Activated CD4-positive, alpha-beta T cell treated with anti-CD3 and anti-CD28 coated beads, Interleukin-2, amount 10 ng/mL, durations not matched to agents 7 days and 5 days (primary cell): ENCODE data around the gene TIMM29. TPM values are rescaled to one million over a fixed set of nuclear protein-coding genes. Genes with fewer than 3 reads are reported as not detected.

Experiments used
- CTCF ChIA-PET: fragments of 350-600 bp; sonication (Branson Sonifier 250); formaldehyde crosslinking; loops from one replicate; lab custom pipeline; 2021; ENCODE audit warnings: antibody characterized with exemption; lab: Charles Lee
- POLR2A ChIA-PET: fragments of 350-600 bp; sonication (Branson Sonifier 250); formaldehyde crosslinking; loops from one replicate; lab custom pipeline; 2021; ENCODE audit warnings: antibody characterized with exemption; lab: Charles Lee
- DNase-seq: peaks from one replicate; pipeline ENCODE4 v3.0.0-alpha.2; 2020
- H3K27ac Mint-ChIP-seq: one replicate; pipeline ENCODE4 v1.8.0; 2021; ENCODE audit warnings: mild to moderate bottlenecking, moderate library complexity, mixed read lengths
- H3K27me3 Mint-ChIP-seq: one replicate; pipeline ENCODE4 v1.8.0; 2021; ENCODE audit warnings: mixed read lengths
- H3K36me3 Mint-ChIP-seq: one replicate; pipeline ENCODE4 v1.8.0; 2021; ENCODE audit warnings: low read depth, mixed read lengths
- H3K4me1 Mint-ChIP-seq: one replicate; pipeline ENCODE4 v1.8.0; 2021; ENCODE audit warnings: mixed read lengths
- H3K4me3 Mint-ChIP-seq: one replicate; pipeline ENCODE4 v1.8.0; 2021; ENCODE audit warnings: mild to moderate bottlenecking, moderate library complexity, mixed read lengths
- H3K9me3 Mint-ChIP-seq: one replicate; pipeline ENCODE4 v1.8.0; 2021; ENCODE audit warnings: mixed read lengths
- total RNA-seq, 2 experiments: library from RNA; stranded (reverse); gene quantifications; one replicate each; pipeline ENCODE4 v1.2.3, GENCODE V29; 2021

Gene TIMM29
- total RNA-seq, 2 experiments from 2014 or later, result 17.5 to 22.3 TPM

DNA sequence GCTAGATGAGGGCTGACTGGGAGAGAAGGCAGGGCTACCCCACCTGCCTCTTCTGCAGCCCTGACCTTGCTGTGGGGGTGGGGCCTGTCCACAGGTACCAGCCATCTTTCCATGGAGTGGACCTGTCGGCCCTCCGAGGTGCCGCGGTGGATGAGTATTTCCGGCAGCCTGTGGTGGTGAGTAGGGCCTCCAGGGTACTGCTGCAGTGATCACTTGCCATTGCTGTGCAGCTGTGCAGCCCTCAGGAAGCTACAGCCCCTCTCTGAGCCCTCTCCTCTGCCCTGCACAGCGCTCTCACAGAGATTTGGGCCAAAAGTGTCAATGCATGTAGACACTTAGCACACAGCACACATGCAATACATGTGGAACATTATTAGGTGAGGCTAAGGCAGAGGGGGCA is 12.0 kb upstream of the TIMM29 start:
- Mint-ChIP-seq H3K4me3 (no peak overlapping the region), H3K9me3 (no peaks in the 10 kb centered on the region), H3K4me1 (no peaks in the 10 kb centered on the region), H3K36me3 (peaks cover 7% of the 10 kb centered on the region), H3K27me3 (no peaks in the 10 kb centered on the region), H3K27ac (no peak overlapping the region)
- CTCF ChIA-PET, result interaction anchor here (0.7 kb wide), 1 partner anchor 25 kb away, joined by 3 read pairs; no protein-coding TSS in a partner anchor
- DNase-seq, result no peak
- POLR2A ChIA-PET, result no interaction called here

DNA sequence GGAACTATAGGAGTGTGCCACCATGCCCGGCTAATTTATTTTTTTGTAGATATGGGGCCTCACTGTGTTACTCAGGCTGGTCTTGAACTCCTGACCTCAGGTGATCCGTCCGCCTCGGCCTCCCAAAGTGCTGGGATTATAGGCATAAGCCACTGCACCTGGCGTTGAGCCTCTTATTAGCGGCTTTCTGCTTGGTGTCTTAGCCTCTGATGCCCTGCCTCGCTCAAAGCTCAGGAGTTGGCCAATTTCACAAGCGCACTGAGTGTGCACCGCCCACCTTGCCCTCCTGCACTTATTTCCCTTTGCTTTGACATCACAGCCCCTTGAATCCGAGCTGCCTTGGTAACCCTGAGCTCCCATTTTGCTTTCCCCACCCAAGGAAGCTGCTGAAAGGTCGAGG is 10.3 kb upstream of the TIMM29 start:
- H3K4me3 Mint-ChIP-seq, result no peak overlapping the region
- H3K27ac Mint-ChIP-seq, result no peak overlapping the region

DNA sequence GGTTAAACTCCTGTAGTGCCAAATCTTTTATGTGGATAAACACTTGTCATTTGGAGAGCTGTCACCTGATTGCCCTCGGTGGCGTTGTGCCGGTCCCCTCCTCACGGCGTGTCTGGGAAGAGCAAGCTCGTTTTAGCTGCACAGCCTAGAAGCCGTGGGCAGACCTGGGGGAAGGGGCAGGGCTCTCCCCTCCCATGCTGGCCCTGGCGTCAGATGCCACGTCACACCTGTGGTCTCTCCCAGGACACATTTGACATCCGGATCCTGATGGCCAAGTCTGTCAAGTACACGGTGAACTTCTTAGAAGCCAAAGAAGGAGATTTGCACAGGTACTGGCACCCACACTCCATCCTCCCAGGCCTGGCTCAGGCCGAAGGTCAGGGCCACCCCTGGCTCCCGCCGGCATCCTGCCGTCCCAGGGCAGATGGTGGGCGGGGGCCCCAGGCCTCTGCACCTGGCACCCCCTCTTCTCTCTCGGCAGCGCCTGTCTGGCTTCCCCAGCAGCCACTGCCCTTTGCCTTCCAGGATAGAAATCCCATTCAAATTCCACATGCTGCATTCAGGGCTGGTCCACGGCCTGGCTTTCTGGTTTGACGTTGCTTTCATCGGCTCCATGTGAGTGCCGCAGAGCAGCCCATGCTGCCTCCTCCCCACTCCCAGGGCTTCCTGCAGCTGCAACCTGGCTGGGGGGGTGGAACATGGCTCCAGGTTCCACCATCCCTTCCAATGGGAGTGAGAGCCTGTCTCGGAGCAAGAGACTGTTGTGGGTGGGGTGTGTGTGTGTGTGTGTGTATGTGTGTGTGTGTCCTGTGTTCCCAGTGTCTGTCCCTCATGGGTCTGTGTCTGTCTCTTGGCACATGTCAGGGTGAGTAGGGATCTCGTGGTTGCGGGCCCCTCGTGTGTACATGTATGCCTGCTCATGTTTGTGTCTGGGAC is 9.0 kb upstream of the TIMM29 start:
- H3K27ac Mint-ChIP-seq, result no peak overlapping the region
- H3K9me3 Mint-ChIP-seq, result no peaks in the 10 kb centered on the region
- no peak overlapping the region for H3K4me3 Mint-ChIP-seq
- ChIA-PET CTCF (interaction anchor here (0.6 to 1.1 kb wide), 2 partner anchors 8 to 39 kb away, joined by 3 read pairs; no protein-coding TSS in a partner anchor), POLR2A (no interaction called here)
- no peak for DNase-seq
- H3K27me3 Mint-ChIP-seq, result no peaks in the 10 kb centered on the region
- H3K36me3 Mint-ChIP-seq, result peaks cover 4% of the 10 kb centered on the region
- H3K4me1 Mint-ChIP-seq, result no peaks in the 10 kb centered on the region

More for the DNA sequence above, 10.3 kb upstream of the TIMM29 start:
- no peaks in the 10 kb centered on the region for H3K4me1 Mint-ChIP-seq
- H3K36me3 Mint-ChIP-seq, result no peaks in the 10 kb centered on the region
- DNase-seq, result no peak
- POLR2A ChIA-PET, result no interaction called here
- CTCF ChIA-PET, result interaction anchor here (1.0 to 1.6 kb wide), 4 partner anchors 9 to 25 kb away, joined by 3 to 5 read pairs (median 4); no protein-coding TSS in a partner anchor
- no peaks in the 10 kb centered on the region for H3K9me3 Mint-ChIP-seq
- no peaks in the 10 kb centered on the region for H3K27me3 Mint-ChIP-seq

DNA sequence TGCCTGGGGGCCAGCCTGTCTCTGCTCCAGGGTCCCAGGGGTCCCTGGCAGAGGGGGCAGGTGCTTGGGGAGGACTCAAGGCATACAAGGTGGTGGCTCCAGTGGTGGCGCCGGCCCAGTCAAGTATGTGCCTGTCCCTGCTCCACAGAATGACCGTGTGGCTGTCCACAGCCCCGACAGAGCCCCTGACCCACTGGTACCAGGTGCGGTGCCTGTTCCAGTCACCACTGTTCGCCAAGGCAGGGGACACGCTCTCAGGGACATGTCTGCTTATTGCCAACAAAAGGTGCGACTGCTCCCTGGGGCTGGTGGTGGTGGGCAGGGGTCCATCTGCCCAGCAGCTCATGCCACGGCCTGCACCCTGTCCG is 8.3 kb upstream of the TIMM29 start:
- Mint-ChIP-seq H3K4me1 (no peaks in the 10 kb centered on the region), H3K36me3 (peaks cover 6% of the 10 kb centered on the region), H3K27me3 (no peaks in the 10 kb centered on the region), H3K27ac (no peak overlapping the region), H3K4me3 (no peak overlapping the region), H3K9me3 (no peaks in the 10 kb centered on the region)
- POLR2A ChIA-PET, result no interaction called here
- CTCF ChIA-PET, result interaction anchor here (0.6 kb wide), 1 partner anchor 39 kb away, joined by 3 read pairs; no protein-coding TSS in a partner anchor
- DNase-seq, result no peak

DNA sequence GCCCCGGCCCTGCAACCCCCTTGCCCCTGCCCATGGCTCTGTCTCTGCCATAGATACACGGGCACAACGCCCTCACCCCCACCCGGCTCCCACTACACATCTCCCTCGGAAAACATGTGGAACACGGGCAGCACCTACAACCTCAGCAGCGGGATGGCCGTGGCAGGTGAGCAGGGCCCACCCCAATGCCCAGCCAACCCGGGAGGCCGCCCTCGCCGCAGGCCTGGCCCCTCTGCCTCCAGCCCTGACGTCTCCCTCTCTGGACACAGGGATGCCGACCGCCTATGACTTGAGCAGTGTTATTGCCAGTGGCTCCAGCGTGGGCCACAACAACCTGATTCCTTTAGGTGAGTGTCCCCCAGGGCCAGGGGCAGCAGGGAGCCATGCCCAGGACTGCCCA is 7.8 kb upstream of the TIMM29 start:
- Mint-ChIP-seq H3K4me3 (no peak overlapping the region), H3K27me3 (no peaks in the 10 kb centered on the region), H3K36me3 (peaks cover 7% of the 10 kb centered on the region), H3K9me3 (no peaks in the 10 kb centered on the region), H3K4me1 (no peaks in the 10 kb centered on the region), H3K27ac (no peak overlapping the region)
- POLR2A ChIA-PET, result no interaction called here
- CTCF ChIA-PET, result no interaction called here
- DNase-seq, result no peak

DNA sequence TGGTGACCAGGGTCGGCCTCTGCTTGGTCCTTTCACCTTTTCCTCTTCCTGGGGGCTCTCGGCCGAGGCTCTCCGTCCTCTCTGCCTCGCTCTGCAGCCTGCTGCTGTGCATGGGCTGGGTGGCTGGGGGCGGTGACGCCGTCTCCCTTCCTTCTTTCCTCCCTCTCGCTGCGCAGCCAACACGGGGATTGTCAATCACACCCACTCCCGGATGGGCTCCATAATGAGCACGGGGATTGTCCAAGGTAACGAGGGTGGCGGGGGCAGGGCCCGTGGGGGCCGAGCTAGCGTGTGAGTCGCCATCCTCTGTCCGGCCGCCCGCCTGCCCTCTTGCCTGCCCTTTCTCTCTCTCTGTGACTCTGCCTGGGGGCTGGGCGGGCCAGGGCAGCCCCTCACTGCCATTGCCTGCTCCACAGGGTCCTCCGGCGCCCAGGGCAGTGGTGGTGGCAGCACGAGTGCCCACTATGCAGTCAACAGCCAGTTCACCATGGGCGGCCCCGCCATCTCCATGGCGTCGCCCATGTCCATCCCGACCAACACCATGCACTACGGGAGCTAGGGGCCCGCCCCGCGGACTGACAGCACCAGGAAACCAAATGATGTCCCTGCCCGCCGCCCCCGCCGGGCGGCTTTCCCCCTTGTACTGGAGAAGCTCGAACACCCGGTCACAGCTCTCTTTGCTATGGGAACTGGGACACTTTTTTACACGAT is 7.3 kb upstream of the TIMM29 start:
- CTCF ChIA-PET, result no interaction called here
- POLR2A ChIA-PET, result no interaction called here
- H3K9me3 Mint-ChIP-seq, result no peaks in the 10 kb centered on the region
- H3K4me3 Mint-ChIP-seq, result no peak overlapping the region
- DNase-seq, result no peak
- H3K4me1 Mint-ChIP-seq, result no peaks in the 10 kb centered on the region
- no peaks in the 10 kb centered on the region for H3K27me3 Mint-ChIP-seq
- no peak overlapping the region for H3K27ac Mint-ChIP-seq
- peaks cover 7% of the 10 kb centered on the region for H3K36me3 Mint-ChIP-seq

DNA sequence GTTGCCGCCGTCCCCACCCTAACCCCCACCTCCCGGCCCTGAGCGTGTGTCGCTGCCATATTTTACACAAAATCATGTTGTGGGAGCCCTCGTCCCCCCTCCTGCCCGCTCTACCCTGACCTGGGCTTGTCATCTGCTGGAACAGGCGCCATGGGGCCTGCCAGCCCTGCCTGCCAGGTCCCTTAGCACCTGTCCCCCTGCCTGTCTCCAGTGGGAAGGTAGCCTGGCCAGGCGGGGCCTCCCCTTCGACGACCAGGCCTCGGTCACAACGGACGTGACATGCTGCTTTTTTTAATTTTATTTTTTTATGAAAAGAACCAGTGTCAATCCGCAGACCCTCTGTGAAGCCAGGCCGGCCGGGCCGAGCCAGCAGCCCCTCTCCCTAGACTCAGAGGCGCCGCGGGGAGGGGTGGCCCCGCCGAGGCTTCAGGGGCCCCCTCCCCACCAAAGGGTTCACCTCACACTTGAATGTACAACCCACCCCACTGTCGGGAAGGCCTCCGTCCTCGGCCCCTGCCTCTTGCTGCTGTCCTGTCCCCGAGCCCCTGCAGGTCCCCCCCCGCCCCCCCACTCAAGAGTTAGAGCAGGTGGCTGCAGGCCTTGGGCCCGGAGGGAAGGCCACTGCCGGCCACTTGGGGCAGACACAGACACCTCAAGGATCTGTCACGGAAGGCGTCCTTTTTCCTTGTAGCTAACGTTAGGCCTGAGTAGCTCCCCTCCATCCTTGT is 6.5 kb upstream of the TIMM29 start:
- Mint-ChIP-seq H3K27me3 (no peaks in the 10 kb centered on the region), H3K4me1 (peaks cover under 1% of the 10 kb centered on the region), H3K4me3 (no peak overlapping the region), H3K27ac (no peak overlapping the region), H3K9me3 (no peaks in the 10 kb centered on the region), H3K36me3 (peaks cover 7% of the 10 kb centered on the region)
- ChIA-PET POLR2A (no interaction called here), CTCF (no interaction called here)
- no peak for DNase-seq

DNA sequence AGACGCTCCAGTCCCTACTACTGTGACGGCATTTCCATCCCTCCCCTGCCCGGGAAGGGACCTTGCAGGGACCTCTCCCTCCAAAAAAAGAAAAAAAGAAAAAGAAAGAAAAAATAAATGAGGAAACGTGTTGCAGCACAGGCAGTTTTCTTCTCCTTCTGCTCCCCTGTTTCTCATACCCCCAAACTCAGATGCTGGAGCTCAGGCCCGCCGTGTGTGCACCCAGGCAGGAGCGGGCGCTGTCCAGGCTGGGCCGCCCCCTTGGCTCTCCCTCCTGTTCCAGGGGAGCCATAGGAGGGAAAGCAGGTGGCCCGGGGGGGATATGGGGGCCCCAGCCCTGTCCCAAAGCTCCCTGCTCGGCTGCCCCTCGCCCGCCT is 6.0 kb upstream of the TIMM29 start:
- H3K36me3 Mint-ChIP-seq, result peaks cover 7% of the 10 kb centered on the region
- CTCF ChIA-PET, result no interaction called here
- peaks cover 6% of the 10 kb centered on the region for H3K4me1 Mint-ChIP-seq
- no peak for DNase-seq
- no peak overlapping the region for H3K27ac Mint-ChIP-seq
- no peaks in the 10 kb centered on the region for H3K9me3 Mint-ChIP-seq
- POLR2A ChIA-PET, result no interaction called here
- no peak overlapping the region for H3K4me3 Mint-ChIP-seq
- H3K27me3 Mint-ChIP-seq, result no peaks in the 10 kb centered on the region

DNA sequence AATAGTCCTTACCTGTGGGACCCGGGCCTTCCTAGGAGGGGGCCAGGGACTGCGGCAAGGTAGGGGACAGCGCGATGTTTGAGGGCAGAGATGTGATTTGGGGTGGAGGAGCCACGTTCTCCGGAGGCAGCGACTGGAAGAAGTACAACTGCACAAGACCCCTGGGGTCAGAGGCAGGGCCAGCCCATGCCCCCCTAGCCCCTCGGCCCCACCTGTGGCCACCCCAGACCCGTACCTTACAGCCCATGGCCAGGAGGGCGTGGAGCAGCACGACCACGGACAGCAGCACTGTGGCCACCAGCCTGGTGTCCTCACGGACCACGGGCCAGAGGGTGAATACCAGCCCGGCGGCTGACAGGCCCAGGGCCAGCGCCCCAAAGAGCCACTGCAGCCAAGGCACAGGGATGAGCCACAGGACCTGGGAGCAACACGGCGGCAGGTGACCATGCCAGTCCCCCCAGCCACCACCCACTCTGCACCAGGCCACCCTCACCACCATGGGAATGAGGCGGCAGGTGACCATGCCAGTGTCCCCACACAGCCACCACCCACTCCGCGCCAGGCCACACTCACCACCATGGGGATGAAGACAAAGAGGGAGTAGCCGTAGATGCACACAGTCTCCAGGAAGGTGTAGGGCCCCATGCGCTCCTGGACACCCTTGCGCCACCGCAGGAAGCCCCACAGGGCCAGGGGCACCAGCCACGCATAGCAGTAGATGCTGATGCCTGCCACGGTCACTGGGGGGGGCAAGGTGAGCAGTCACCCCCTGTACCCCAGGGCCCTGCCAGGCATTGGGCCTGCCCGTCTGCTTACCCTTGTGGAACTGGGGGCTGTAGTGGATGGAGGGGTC is 5.1 kb upstream of the TIMM29 start:
- Mint-ChIP-seq H3K27me3 (no peaks in the 10 kb centered on the region), H3K9me3 (no peaks in the 10 kb centered on the region), H3K4me1 (peaks cover 12% of the 10 kb centered on the region), H3K4me3 (no peak overlapping the region), H3K27ac (no peak overlapping the region), H3K36me3 (peaks cover 8% of the 10 kb centered on the region)
- DNase-seq, result no peak
- ChIA-PET CTCF (no interaction called here), POLR2A (no interaction called here)

DNA sequence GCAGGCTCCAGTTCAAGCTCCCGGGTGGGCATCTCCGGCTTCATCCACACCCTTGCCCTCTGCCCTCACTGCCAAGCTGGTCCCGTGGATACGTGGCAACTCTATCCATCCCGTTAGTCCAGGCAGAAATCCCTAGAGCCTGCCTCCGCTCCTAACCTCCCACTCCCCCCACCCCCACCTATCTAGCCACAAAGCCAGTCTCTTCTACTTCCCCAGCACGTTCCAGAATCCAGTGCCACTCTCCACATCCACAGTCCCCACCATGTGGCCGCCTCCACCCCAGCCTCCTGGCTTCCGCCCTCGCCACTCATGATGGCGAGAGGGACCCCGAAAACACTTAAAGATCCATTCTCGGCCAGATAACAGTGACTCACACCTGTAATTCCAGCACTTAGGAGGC is 4.0 kb upstream of the TIMM29 start:
- H3K36me3 Mint-ChIP-seq, result peaks cover 10% of the 10 kb centered on the region
- DNase-seq, result no peak
- POLR2A ChIA-PET, result no interaction called here
- no peak overlapping the region for H3K4me3 Mint-ChIP-seq
- H3K4me1 Mint-ChIP-seq, result peaks cover 17% of the 10 kb centered on the region
- no peaks in the 10 kb centered on the region for H3K9me3 Mint-ChIP-seq
- CTCF ChIA-PET, result interaction anchor here (0.5 kb wide), 1 partner anchor 87 kb away, joined by 3 read pairs; no protein-coding TSS in a partner anchor
- H3K27me3 Mint-ChIP-seq, result no peaks in the 10 kb centered on the region
- peak overlapping the region; percentile 13 for H3K27ac Mint-ChIP-seq

DNA sequence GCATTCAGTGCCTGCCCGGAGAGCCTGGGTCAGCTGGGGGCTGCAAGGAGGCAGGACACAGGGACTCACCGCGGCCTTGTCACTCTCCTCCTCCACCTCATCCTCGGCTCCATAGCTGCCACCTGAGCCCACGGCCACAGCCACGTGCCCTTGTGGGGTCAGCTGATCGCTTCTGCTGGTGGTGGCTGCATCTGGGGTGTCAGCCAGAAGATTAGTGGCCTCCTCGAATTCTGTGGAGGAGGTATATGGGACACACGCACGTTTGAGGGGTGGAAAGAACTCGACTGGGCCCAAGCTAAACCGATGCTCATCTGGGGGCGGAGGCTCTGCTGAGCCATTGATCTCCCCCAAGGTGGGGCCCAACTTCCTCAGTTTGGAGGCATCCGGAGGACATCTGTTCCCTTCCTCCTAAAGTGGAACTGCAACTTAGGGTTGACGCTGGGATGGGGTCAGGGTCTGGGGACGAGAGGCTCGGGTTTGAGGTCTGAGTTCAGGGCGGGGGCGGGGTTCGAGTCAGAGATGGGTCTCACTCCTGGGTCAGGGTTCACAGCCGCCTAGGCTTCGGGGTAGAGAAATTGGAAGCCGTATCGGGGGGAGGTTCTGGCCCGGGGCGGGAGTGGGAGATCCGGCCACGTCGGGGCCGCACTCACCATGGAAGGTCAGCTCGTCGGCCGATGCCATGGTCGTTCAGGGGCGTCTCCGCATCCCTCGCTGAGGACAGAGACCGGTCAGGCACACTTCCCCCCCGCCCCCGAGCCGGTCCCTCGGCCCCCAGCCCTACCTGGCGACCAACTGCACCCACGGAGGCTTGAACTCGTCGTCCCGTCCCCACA is 665 bp upstream of the TIMM29 start:
- Mint-ChIP-seq H3K36me3 (peaks cover 18% of the 10 kb centered on the region), H3K9me3 (no peaks in the 10 kb centered on the region), H3K27ac (peak overlapping the region; percentile 92), H3K4me3 (peak overlapping the region; percentile 95), H3K27me3 (no peaks in the 10 kb centered on the region), H3K4me1 (peaks cover 31% of the 10 kb centered on the region)
- POLR2A ChIA-PET, result no interaction called here
- peak; percentile 17 for DNase-seq
- CTCF ChIA-PET, result interaction anchor here (0.9 to 1.3 kb wide), 2 partner anchors 9 to 12 kb away, joined by 3 read pairs; no protein-coding TSS in a partner anchor
